GM06990 (cell line): ENCODE measurements around the gene HRH1.
A peak's percentile ranks its signal among the peaks of the same experiment; 100 is the strongest.

ENCODE experiments used
- DNase-seq: peaks from one replicate; pipeline ENCODE4 v3.0.0-alpha.2; 2011; ENCODE audit not compliant: insufficient read length; ENCODE audit errors: extremely low read depth
- H3K27me3 ChIP-seq: replicated peaks from 2 replicates; pipeline ENCODE4 v1.6.0; 2011; ENCODE audit warnings: low read length; ENCODE audit not compliant: control insufficient read depth, insufficient read depth
- H3K36me3 ChIP-seq: 2 replicates; pipeline ENCODE4 v1.5.1; 2011; ENCODE audit warnings: low read length; ENCODE audit not compliant: control insufficient read depth, insufficient read depth
- H3K4me3 ChIP-seq: replicated peaks from 2 replicates; pipeline ENCODE4 v1.5.1; 2011; ENCODE audit warnings: low read depth, mild to moderate bottlenecking, control low read depth, low read length
- TF ChIP-seq, protein P1 (sequence below): IDR thresholded peaks from 2 replicates; pipeline ENCODE4 v1.5.1; 2011; ENCODE audit warnings: low read length, control low read depth, mild to moderate bottlenecking, inconsistent platforms; ENCODE audit not compliant: insufficient read depth, poor library complexity, severe bottlenecking

The HRH1 gene

DNA sequence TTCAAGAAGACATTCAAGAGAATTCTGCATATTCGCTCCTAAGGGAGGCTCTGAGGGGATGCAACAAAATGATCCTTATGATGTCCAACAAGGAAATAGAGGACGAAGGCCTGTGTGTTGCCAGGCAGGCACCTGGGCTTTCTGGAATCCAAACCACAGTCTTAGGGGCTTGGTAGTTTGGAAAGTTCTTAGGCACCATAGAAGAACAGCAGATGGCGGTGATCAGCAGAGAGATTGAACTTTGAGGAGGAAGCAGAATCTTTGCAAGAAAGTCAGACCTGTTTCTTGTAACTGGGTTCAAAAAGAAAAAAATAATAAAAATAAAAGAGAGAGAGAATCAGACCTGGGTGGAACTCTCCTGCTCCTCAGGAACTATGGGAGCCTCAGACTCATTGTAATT, 106.2 kb downstream of the HRH1 start:
- Histone ChIP-seq H3K36me3 (no peaks in the 10 kb centered on the region), H3K27me3 (no peaks in the 10 kb centered on the region; the same call in 1 of the 2 replicates), H3K4me3 (no peak overlapping the region)
- TF ChIP-seq, protein P1, sequence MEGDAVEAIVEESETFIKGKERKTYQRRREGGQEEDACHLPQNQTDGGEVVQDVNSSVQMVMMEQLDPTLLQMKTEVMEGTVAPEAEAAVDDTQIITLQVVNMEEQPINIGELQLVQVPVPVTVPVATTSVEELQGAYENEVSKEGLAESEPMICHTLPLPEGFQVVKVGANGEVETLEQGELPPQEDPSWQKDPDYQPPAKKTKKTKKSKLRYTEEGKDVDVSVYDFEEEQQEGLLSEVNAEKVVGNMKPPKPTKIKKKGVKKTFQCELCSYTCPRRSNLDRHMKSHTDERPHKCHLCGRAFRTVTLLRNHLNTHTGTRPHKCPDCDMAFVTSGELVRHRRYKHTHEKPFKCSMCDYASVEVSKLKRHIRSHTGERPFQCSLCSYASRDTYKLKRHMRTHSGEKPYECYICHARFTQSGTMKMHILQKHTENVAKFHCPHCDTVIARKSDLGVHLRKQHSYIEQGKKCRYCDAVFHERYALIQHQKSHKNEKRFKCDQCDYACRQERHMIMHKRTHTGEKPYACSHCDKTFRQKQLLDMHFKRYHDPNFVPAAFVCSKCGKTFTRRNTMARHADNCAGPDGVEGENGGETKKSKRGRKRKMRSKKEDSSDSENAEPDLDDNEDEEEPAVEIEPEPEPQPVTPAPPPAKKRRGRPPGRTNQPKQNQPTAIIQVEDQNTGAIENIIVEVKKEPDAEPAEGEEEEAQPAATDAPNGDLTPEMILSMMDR = no peak
- DNase-seq = no peak

DNA sequence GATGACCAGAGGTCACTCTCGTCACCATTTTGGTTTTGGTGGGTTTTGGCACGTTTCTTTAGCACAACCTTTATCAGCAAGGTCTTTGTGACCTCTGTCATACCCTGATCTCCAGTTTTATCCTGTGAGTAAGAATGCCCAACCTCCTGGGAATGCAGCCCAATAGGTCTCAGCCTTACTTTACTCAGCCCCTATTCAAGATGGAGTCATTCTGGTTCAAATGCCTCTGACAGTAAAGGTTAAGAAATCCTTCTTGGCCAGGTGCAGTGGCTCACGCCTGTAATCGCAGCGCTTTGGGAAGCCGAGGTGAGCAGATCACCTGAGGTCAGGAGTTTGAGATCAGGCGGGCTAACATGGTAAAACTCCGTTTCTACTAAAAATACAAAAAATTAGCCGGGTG, 114.7 kb downstream of the HRH1 start:
- DNase-seq = no peak
- TF ChIP-seq, protein P1 = no peak
- no peaks in the 10 kb centered on the region for H3K27me3 ChIP-seq
- no peaks in the 10 kb centered on the region; the same call in 1 of the 2 replicates for H3K36me3 ChIP-seq
- no peak overlapping the region for H3K4me3 ChIP-seq

DNA sequence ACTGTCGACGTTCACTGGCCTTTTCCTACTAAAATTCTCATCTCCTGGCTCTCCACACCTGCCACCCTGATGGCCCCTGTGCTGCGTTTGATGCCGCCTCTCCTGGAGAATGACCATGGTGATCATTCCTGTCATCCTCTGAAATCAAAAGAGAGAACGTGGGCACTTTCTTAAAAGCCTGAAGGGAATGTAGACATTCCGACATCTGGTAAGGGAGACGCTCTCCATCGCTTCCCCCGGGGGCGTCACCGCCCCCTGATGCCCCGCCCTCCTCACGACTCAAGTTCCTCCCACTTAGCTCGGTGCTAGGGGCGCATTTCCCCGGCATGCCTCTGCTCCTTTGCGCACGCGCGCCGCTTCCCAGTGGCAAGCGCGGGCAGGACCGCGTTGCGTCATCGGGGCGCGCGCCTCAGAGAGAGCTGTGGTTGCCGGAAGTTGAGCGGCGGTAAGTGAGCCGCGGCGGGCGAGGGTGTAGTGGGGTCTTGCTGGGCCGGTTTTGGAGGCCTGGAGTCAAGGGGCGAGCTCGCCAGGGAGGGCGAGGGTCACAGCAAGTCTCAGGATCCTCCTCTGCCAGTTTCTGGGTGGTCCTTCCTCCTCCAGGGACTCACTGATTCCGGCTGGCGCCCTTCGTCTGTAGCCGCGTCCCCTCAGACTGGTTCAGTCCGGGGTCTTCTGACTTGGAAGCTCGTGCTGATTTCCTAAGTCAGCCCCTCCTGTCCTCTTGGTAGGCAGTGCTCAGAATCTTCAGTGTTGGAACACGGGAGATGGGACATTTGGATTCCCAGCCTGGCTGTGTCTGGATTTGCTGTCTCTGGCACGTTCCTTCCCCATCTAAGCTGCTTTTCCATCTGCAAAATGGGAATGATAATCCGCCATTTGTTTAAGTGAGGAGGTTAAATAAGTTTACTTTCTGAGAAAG, 118.0 kb downstream of the HRH1 start, which contains the start of gene ATG7:
ATG7 (plus strand) TSS at position 412 of the 919 bp plus-strand sequence. CDS start 26,299 bp downstream, outside the sequence.
- H3K4me3 ChIP-seq = peak within 1 kb of the TSS; percentile 87
- TF ChIP-seq, protein P1 = no peak
- peak; percentile 95 for DNase-seq
- peaks cover 2% of the 10 kb centered on the region for H3K36me3 ChIP-seq
- no peaks in the 10 kb centered on the region for H3K27me3 ChIP-seq

DNA sequence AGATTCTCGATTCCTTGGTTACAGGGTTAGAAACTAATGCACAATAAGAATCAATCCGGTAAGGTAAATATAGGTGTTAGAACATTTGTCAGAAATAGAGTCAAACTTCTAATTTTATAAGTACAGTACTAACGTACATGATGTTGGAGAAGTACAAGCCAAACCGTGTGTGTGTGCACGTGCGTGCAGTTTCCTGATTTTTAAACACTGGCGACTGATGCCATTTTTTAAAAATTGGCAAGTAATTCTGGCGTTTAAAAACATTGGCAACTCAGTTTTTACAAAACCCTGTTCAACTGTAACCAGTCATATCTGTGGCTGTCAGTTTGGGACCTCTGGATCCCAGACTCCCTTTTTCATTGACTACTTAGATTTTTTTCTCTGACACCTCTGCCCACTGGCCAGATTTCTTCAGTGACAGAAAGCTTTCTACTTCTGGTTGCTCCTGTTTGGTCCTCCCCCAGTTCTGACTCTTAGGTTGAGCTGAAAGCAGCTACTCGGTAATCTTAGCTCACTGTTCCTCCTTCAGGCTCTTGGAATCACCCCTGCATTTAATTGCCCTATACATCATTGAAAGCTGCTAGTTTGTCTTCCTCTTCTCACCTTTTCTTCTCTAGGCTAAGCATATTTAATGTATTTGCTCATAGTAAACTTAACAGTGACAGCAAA, 118.7 kb downstream of the HRH1 start:
- Histone ChIP-seq H3K36me3 (peaks cover 2% of the 10 kb centered on the region), H3K4me3 (peak overlapping the region; percentile 87), H3K27me3 (no peaks in the 10 kb centered on the region)
- no peak for DNase-seq
- TF ChIP-seq, protein P1 = no peak

DNA sequence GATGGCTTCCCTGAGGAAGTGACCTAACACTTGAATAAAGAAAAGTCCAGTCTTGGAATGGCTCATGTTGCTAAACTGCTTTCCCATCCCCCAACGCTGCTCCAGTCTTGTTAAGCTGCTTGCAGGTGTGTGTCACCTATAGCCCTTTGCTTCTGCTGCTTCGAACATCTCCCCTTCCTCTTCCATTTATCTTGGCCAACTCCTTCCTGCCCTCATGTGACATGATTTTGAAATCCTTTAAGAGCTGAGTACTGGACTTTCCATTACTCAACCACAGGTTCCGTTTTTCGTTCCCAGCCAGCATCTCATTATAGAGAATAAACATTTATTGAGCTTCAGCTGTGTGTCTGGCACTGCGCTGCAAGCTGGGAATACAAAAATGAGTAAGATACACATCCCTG, 119.6 kb downstream of the HRH1 start:
- Histone ChIP-seq H3K4me3 (no peak overlapping the region), H3K36me3 (peaks cover 4% of the 10 kb centered on the region), H3K27me3 (no peaks in the 10 kb centered on the region)
- TF ChIP-seq, protein P1 = no peak
- DNase-seq = no peak
